Measurements from ENCODE around the gene PTPRE.

Gene PTPRE

DNA sequence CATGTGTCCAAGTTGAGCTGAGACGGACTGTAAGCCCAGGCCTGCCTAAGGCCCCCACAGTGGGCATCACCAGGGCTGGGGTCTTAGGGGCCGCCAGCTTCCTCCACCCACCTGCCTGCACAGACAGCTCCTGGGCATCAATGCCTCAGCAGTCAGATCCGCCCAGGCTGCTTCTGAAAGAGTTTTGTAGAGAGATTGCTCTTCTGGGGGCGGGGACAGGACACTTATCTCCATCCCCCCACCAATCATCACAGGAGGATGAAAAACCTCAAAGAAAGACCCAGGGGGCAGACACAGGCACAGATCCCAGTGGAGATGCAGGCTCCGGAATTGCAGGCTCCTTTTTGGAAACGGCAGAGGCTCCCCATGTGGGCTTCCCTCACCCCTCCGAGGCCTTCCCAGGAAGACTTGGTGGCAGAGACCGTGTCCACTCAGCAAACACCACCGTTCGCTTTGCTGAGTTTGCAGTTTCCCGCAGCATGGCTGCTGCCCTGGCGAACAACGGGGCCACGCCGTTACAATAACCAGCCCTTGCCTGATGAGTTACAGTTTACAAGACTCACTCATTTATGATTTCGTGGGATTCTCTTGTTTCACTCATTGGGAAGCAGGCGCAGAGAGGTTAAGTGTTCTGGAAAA is 122.9 kb downstream of the PTPRE start:
- no peak for DNase-seq

DNA sequence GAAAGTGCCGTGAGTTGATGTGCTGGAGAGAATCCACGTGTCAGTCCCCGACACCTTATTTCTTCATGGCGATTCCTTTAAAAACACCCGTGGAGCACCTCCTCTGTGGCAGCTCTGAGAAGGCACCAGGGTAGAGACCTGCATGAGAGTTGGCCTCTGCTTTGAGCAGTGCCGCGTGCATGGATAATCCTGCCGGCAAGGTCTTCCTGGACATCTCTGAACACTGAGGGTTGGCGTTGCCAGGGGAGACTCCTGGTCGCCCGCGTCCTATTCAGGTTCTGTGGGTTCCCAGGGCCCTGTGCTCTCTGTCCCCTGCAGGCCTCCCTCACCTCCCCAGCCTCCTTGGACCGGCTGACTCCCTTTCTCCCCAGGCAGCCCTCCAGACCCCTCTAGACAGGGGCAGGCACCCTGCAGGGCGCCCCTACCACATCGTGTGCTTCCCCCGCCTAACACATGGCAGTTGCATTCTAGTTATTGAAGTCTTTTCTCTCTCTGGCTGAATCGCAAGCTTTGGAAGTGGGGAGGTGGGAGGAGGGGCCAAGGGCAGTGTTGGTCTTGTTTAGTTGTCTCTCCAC is 123.7 kb downstream of the PTPRE start:
- DNase-seq = no peak

DNA sequence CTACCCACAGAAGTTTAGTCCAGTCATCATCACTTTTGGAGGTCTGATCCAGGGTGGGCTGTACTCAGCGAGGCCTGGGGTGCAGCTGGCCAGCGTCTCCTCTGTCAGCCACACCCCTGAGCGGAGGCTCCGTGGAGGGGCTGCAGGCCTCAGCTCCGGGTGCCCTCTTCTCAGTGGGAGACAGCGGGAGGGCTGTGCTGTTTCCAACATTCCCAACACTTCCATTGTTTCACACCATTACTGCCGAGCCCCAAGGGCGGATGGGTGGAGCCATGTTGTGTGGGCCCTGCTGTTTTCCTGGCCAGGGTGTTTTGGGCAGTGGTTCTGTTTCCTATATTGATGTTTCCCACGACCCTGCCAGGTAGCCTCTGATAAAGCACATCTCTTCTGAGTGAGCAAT is 124.3 kb downstream of the PTPRE start:
- no peak for DNase-seq

DNA sequence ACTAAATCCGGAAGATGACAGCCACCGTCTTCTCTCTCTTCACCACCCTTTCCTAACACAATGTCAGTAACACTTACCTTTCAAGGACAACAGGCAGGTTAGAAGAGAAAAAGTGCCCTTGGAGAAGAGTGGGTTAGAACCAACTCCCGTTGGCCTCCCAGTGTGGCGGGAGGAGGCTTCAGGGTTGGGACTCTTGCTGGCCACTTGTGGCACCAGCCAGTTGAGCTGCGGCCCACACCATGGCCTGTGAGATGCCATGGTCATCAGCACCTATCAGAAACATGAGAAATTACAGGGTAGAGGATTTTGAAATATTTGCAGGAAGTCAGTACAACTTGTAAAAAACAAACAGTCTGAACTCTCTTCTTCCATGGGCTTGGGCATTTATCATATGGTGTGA is 125.6 kb downstream of the PTPRE start:
- DNase-seq = no peak

DNA sequence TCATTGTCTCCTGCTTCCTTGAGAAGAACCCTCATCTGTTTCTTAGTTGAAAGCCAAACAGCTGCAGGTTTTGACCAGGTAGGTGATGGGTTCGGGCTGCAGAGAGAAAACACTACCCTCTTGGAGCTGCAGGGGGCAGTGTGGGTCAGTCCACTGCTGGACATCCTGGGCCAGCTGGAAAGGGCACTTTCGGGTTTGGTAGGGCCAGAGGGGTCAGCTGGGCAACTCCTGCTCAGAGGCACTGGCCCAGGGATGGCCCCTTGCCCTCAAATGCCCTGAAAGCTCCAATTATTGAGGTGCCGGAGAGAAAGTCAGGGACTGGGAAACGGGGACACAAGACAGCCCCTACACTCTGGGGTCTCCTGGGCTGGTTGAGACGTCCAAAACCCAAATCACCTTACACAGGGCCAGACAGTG is 128.7 kb downstream of the PTPRE start:
- DNase-seq = peak; percentile 64

DNA sequence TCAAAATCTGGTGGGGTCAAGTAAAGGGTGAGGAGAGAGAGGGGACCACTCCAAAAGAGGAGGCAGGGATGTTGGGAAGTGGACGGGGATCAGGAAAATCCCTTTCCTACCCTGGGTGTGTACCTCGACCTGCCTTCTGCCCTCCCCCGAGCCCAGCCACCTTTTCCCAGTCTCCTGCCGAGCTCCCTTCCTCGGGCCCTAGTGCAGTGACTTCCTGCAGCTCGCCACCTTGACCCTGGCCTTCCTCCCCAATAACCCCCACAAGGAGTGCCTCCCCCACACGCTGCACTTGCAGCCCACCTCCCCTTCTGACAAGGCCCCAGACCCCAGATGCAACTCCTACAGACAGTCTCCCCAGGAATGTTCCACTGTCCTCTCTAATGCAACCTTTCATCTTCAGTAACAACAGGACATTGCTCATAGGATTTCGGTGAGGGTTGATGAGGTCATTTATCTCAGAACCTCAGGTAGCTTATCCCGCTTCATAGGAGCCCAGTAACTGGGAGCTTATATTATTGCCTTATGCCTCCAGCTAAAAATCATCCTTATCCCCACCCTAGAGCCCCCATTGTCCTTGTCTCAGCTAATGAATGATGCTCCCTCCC is 129.2 kb downstream of the PTPRE start:
- no peak for DNase-seq

DNA sequence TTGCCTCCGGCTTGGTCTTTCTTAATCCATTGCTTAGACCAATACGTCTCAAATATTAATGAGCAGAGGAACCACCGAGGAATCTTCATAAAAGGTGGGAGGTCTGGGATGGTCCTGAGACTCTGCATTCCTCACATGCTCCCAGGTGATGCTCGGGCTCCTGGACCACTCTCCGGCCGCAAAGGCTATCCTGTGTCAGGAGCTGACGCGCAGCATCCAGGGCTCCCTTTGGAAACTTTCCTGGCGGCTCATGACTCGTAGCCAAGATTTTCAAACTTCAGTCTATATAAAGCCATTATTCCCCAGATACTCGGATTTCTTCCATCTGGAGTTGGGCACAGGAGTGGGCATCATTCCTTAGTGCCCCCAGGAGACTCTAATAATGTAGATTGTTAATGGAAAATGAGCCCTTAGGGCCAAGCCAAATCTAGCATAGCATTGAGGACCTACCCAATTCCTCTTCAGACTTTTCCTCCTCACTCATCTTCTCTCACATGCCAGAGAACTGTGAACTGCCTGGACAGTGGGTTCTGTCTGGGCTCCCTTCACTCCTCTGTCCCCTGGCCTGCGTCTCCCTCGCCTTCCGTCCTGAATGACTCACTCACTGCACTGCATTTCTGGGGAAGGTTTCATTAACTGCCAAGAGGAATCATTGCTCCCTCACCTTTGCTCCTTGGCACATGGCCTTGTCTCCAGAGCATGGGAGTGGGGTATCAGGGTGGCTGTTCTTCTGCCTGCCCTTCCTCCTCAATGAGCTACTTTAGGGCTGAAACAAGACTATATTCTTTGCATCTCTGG is 130.0 kb downstream of the PTPRE start:
- no peak for DNase-seq

DNA sequence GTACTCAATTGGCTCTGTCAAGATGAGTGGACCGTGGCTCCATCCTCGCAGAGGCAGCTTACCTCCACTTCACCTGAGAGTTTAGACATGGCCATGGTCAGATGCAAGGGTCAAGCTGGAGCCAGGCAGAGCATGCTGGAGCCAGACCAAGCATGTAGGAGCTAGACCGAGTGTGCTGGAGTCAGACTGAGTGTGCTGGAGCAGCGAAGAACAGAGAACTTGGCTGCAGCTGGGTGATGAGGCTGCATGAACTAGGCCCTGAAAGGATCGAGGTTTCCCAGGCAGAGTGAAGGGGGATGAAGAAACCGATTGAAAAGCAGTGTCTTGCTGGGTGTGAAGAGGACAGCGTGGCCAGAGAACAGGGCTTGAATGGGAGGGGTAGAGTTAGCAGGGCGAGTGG is 133.2 kb downstream of the PTPRE start:
- DNase-seq = no peak

DNA sequence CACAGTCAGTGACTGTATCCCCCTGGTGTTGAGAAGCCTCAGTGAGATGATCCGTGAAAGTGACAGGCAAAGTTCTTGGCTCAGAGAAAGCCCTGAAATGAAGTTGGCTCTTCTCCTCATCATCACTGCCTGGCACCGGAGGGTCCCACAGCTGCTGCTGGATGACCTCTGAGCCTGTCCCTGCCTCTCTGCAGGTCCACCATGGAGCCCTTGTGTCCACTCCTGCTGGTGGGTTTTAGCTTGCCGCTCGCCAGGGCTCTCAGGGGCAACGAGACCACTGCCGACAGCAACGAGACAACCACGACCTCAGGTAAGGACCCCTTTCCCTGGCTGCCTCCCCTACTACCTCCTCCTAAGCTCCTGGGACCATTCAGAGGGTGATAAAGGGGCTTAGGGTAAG is 133.8 kb downstream of the PTPRE start:
- no peak for DNase-seq

DNA sequence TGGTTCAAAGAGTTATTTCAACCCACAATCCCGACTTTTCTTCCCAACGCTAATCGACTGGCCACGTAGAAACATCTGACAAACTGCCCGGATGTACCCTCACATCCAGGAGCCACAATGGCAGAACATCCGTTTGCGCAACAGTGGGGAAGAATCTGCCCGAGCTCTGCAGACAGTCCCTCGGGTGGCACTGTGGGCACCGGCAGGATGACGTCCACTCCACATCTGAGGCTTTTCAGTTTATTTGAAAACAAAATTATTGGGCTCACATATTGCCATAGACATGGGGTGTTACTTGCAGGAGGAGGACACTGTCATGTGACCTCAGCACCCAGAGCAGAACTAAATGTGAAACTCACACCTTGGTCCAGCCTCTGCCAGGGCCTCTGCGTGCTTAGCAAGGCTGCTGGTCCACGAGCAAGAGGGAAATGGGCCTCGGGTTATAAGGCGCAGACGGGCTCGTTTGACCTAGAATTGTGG is 135.3 kb downstream of the PTPRE start:
- peak; percentile 42 for DNase-seq

DNA sequence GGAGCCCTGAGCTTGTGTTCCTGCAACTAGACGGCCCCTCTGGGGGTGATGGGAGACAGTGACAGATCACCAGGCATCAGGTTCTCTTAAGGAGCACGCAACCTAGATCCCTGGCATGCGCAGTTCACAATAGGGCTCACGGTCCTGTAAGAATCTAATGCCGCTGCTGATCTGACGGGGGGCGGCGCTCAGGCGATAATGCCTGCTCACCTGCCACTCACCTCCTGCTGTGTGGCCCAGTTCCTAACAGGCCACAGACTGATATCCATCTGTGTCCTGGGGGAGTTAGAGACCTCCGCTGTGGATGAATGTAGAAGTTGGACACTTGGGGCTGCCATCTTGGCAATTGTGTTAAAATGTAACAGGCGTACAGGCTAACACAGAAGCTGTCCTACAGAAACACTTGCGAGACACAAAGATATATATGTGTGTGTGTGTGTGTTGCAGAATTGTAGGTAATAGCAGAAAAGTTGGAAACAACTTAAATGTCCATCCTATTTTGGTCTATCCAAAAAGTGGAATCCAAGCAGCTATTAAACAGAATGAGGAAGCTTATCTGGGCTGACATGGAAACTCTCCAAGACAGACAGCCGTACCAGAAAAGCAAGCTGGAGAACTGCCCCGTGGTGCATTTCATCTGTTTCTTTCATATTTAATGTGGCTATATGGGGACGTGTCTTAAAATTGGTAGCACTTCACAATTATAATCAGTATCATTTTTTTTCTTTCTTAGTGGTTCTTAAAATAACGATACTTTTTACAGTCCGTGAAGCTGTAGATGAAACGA is 136.5 kb downstream of the PTPRE start:
- DNase-seq = no peak

DNA sequence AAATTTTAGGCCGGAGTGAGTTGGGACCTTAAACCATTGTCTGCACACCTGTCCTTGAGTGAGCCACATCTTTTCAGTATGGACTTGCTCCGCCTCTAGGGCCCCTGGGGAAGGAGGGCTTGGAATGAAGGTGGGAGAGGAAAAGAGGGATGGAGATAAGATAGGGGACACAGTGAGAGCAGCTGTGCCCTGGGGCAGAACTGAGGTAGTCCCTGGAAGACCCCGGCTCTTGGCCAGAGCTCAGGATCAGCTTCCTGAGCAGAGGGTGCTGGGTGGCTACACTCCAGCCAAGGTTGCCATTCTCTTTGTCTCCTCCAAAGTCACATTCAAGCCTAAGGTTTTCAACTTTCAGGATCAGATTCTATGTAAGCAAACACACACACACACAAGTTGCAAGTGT is 137.3 kb downstream of the PTPRE start:
- DNase-seq = no peak

DNA sequence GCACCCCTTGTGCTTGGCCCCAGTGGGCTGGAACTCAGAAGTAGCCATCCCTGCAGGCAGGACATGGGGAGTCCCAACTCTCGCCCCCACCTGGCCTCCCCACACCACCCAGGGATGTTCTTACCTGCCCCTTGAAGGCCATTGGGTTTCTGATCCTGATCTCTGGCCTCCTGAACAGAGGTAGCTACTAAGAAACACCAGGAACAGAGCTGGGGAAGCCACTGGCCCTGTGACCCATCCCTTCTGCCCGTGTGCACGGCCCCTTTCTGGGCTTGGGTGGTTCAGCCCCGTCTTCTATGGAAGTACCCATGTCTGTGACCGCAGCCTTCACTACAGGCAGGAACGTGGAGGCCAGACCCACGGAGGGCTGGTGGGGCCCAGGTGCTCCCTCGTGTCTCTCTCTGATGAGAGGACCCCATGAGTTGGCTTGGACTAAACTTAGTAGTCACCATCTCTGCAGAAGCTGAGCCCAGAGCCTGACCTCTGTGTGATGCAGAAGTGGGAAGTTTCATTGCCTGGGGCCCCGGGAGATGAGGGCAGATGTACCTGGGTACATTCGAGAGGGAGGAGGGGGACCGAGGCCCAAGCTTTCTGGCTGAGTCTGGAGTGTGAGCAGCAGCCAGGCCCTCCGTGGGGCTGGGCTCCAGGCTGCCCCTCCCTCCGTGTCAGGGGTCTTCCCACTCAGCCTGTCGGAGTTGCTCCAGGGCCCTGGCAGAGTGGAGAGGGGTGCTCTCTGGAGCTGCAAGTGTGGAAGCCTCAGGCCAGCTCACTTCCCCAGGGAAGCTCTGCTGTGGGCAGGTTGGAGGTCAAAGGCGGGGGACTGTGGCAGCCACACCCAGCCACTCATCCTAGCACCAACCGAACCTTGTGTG is 138.3 kb downstream of the PTPRE start:
- DNase-seq = no peak

DNA sequence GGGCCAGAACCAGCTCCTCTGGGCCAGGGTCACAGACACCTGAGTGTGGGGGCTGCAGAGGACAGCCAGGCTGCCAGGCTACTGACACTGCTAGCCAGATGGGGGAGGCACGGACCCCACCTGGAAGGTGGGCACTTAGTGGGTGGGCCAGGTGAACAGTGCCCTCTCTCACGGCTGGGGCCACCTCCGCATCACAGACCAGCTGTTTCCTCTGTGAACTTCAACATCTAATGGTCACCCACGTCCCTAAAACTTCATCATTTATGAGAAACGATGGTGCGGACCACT is 138.9 kb downstream of the PTPRE start:
- no peak for DNase-seq

DNA sequence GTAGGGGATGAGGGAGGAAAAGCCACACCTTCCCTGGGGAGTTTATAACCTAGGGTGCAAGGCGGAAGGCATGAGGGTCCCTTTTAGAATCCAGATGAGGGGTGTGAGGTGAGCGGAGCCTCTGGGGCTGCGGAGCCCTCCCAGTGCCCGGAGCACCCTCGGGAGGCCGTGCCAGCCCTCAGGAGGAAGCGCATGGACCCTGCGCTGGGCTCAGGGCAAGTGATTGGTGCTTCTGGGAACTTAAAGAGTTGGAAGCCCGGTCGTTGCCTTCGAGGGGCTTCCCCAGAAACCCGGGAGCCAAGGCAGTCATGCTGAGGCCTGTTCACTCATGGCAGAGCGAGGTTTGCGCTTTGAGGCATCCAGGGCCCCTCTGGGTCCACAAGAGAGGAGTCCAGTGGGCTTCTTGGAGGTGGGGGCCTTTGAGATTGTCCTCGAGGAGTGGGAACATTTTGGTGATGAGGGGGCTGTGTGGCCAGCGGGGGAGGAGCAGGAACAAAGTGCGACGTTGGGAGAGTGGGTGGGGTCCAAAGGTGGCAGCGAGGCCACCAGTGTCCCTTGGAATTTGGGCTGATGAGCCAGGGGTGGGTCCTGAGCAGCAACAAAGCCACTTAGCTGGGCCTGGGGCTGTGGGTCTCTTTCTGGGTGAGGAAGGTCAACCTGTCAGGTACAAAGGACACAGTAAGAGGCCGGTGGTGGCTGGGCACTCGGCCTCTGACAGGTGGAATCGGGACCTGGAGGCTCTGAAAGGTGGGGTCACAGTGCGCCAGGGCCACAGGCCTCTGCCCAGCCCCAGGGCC is 139.5 kb downstream of the PTPRE start:
- no peak for DNase-seq

DNA sequence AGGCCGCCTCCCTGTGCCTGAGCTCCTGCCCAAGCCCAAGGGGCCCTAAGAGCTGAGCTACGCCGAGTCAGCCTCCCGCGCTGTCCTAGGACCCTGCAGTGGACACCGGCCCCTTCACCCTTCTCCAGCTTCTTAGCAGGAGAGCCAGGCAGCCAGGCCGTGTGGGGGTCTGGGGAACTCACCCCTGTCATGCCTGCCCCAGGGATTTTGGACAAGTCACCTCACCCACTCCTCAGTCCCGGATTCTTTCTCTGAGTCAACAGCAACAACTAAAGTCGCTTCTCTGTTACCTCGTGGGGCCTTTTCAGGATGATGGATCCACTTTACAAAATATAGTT is 140.0 kb downstream of the PTPRE start:
- DNase-seq = no peak

DNA sequence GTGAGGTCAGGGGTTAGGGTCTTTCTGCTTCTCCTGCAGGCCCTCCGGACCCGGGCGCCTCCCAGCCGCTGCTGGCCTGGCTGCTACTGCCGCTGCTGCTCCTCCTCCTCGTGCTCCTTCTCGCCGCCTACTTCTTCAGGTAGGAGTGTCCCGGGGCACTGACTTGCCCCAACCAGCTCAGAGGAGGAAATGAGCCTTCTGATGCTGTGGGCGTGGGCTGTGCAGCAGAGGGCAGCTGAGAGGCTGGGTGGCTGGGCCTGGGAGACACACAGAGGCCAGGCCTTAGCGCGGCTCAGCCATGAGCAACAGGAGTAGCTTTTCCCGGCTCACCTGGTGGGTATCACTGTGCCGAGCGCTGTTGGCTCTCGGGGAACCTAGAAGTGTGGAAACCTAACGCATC is 140.4 kb downstream of the PTPRE start:
- peak; percentile 89 for DNase-seq

DNA sequence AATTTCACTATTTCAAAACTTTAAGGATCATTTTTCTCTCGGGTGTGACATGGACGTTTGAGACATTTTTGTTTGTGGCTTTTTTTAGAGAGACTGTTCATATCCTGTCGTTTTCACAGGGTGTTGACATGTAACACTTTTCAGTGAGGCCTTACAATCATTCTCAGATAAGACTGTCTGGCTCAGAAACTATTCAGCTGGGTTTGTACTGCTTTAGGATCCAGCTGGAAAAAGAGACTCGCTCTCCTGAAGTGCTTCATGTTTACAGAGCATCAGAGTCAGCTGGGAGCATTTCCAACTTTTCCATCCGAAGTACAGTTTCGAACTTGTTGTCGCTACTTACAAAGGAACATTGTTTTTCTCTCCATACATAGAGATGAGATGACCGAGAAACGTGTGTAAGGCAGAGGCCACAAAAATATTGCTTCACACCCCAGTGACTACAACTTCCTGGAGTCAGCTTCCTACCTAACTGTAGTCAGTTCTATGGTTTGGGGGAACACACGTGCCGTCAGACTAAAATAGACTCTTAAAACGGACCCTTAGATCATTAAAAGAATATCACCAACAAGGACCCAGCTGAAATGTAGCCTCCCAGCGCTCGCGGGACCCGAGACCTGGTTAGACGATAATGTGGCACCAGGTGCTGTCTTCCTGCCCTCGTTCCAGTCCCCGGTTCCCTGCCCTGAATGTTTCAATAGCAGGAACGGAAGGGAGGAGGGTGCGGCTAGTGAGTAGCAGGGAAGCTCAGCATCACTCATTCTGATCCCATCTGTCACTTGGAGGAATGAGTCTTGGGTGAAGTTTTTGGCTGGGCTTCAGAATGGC is 141.3 kb downstream of the PTPRE start:
- DNase-seq = peak; percentile 57

DNA sequence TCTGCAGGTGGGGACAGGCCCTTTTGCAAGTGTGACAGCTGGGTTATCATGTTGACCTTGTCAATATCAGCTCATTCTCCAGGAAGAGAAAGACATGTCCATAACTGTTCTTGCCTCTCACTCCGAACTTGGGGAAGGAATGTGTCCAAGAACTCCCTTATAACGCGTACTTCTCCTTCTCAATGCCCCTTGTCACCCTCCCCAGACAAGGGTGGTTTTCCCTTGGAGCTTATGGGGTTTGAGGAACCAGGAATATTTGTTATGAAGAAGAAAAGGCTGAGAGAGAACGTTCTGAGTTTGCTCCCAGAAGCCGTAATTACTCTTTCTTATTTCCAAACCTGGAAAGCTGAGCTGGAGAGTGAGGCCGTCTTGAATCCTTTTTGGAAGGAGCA is 141.9 kb downstream of the PTPRE start:
- DNase-seq = no peak

All from CD4-positive, alpha-beta T cell treated with Interleukin-21 for 1 hour (primary cell).